GM08714 (cell line): ENCODE data around the gene EGFL7.

ENCODE experiments used
- H3K4me3 ChIP-seq: fragments of 200-500 bp; sonication (Bioruptor generic); 2 replicates; pipeline ENCODE4 v1.5.1; 2014; ENCODE audit warnings: mild to moderate bottlenecking, low read length, inconsistent platforms
- ZNF274 ChIP-seq: IDR thresholded peaks from 2 replicates; pipeline ENCODE4 v1.6.1; 2012; ENCODE audit warnings: mild to moderate bottlenecking, low read depth, low read length

The EGFL7 gene

DNA sequence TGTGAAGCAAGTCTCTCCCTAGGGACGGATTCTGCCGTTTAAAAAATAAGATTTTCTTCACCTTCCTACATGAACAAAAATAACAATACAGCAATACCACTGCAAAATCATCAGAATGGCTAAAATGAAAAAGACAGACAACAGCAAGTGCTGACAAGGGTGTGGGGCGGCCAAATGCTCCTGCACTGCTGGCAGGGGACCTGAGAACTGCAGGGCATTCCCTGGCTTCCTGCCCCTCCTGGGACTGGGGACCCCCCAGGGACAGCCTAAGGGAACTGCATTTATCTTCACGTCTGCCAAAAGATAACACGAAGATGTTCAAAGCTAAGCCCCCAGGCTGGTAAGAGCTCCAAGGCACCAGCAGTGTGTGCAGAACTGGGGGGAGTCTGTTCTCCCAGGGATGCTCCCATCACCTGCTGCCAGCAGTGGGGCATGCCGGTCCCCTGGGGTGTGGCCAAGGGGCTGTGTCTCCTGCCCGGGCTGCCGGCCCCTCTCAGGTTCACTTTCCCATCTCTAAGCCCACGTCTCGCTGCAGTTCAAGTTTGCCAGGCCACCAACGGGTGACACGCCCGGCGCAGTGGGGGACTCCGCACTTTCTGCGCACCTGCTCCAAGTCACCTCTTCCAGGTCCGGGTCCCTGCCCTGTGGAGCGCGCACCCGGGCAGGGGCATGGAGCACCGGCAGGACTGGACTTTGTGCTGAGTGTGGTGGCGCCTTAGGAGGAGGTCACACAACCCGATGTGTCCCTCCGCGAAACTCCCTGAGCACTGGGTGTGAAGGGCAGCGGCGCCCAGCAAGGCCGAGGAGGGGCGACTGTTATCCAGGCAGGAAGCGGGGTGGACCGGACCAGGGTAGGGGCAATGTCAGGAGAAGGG lies 4.5 kb upstream of the EGFL7 start:
- no peak for TF ChIP-seq ZNF274
- H3K4me3 ChIP-seq = no peak overlapping the region

GRCh38 chr9:136658849-136659535 lies 3.7 kb upstream of the EGFL7 start:
- no peak for TF ChIP-seq ZNF274
- no peak overlapping the region for H3K4me3 ChIP-seq

- no peak overlapping the region for H3K4me3 ChIP-seq
- no peak for TF ChIP-seq ZNF274
These were observed 2.6 kb upstream of the EGFL7 start for GRCh38 chr9:136659861-136660784.

GRCh38 chr9:136660971-136661550 lies 1.7 kb upstream of the EGFL7 start:
- TF ChIP-seq ZNF274 = no peak

DNA sequence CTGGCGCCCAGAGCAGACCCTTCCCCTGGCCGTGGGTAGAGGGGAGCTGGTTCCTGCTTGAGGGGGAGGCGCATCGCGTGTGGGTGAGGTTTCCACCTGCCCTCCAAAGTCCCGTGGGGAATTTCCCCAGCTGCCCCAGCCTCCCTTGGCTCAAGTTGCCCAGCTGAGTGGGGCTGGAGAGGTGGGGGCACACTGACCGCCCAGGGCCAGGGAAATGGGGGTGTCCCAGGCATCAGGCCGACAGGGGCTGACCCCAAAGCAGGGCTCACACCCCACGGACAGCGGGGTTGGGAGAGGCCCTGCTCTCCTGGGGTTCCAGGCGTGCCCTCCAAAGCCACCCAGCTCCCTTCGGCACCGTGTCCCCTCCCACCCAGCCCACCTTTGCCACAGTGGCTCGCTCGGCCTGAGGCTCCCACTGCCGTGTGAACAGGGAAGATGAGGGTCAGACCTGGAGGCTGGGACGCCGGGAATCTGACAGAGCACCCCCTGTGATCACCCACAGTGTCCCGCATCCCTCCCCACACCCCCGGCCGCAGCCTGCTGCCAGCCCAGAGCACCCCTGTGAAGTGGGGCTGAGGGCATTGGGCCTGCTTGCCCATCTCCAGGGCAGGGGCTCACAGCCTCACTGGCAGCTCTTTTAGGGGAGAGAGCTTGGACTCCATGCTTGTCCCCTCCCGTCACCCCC lies 933 bp upstream of the EGFL7 start:
- no peak overlapping the region for H3K4me3 ChIP-seq
- TF ChIP-seq ZNF274 = no peak

More at GRCh38 chr9:136660971-136661550, 1.7 kb upstream of the EGFL7 start:
- no peak overlapping the region for H3K4me3 ChIP-seq

DNA sequence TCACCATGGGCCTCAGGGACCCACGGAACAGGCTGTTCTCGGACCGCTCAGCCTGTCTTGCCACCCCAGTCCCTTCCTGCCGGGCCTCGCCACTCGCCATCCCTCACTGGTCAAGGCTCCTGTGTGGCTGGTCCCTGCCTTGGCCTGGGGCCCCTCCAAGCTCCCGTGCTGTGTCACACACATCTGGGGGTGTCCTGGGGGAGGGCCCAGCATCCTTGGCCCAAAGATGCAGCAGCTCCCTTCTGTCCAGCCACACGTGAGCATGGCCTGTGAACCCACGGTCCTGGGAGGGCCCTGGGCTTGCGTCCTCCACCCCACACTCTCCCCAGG lies 425 bp upstream of the EGFL7 start:
- H3K4me3 ChIP-seq = no peak overlapping the region
- no peak for TF ChIP-seq ZNF274

- no peak overlapping the region for H3K4me3 ChIP-seq
- no peak for TF ChIP-seq ZNF274
These were observed 1.5 kb downstream of the EGFL7 start for GRCh38 chr9:136664000-136664915.

GRCh38 chr9:136665111-136665703 lies 2.5 kb downstream of the EGFL7 start:
- TF ChIP-seq ZNF274 = no peak
- H3K4me3 ChIP-seq = no peak overlapping the region; the same call in 1 of the 2 replicates

DNA sequence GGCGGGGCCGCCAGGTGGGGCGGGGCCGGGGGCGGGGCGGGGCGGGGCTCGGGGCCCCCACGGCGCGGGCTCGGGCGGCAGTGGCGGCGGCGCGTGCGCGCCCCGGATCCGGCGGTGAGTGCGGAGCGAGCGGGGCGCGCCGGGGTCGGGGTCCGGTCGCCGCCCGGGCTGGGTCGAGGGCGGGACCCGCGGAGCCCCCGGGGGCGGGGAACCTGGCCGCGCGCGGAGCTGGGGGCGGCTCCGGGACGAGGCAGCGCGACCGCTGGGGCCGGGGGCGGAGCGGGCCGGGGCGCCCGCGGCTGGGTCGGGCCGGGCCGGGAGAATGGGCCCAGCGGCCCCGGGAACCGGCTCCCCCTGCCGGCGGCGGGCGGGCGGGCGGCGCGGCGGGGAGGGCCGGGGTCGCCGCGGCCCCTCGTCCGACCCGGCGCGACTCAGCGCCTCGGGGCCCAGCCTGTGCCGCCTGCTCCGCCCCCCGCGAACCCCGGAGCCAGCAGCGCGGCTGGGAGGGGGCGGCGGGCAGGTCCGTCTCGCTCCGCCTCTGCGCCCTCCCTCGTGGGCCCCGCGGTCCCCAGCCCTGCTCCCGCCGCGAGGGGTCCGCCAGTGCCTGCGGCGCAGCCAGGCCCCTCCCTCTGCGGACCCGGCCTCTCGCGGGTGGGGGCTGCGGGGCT lies 3.1 kb downstream of the EGFL7 start:
- TF ChIP-seq ZNF274 = no peak
- H3K4me3 ChIP-seq = no peak overlapping the region

DNA sequence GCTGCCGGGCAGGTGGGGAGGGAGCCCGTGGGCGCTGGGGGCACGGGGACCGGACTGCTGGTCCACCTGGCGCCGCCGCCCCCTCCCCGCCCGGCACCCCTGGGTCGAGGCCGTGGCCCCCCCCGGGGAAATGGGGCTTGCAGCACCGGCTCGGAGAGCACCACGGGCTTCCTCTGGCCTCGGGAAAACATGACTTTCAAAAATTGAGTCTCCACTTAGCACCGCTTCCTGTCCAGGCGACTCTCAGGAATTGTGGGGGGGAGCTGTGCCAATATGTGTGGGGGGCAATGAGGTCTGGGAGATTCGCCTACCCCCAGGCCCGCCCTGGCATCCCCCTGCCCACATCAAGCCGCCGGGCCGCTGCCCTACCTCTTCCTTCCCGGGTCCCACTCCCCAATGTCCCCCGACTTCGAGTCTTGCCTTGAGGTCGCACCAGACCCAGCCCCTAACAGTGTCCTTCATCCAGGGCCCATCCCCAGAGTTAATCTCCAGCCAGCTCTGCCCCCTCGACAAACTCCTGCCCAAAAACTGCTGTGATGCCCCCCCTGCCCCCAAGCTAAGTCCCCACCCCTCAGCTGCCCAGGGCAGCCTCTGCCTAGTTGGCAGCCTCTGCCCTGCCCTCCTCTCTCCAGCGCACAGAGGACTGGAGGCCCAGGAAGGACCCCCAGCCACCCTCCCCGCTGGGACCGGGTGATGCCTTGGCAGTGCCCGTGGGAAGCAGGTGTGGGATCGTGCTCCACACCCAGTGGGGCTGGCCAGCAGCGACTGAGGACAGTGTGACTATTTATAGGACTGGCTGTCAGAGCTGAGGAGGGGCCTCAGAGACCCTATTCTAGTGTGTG lies 3.9 kb downstream of the EGFL7 start:
- no peak overlapping the region for H3K4me3 ChIP-seq
- no peak for TF ChIP-seq ZNF274
